Measurements from ENCODE around the gene KIAA2012.

DNA sequence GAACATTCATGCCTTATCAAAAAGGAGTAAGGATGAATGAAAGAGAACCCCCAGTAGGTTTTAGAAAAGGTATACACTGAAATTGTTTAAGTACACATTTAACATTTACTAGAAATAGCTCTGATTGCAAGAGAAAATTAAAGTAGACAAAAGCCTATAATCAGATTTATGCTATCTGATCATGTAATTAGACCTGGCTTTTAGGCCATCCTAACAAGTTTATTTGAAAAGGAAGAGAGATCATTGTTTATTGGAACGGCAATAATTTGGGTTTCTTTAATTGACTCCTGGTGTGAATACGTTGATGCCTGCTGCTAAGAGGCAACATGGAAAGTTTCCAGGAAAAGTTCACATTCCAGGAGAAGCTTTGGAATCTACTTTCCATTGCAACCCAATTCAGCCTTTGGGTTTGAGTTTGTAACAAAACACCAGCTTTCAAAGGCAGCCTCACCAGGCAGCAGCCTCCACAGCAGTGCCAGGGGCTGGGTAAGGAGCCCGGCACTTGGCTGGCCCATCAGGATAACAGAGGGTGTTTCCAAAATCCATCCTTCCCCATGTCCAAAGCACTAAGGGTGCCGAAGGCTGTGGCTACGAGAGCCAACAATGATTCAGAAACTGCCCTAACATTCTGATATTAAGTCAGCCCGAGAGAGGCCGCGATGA is 21.4 kb upstream of the KIAA2012 start:
- TF ChIP-seq POLR2A (IDR thresholded peaks at IDR 0.05; ENCODE audit: low read length) (no peak), GATA1 (IDR thresholded peaks at IDR 0.05; ENCODE audit: low read depth, low read length) (no peak)

All from erythroblast (primary cell).